H7 (cell line): ENCODE measurements around the gene RNU7-1. TPM values are rescaled to one million over a fixed set of nuclear protein-coding genes. Genes with fewer than 3 reads are reported as not detected.

Source experiments
- DNase-seq: peaks from one replicate; pipeline ENCODE4 v3.0.0; 2012
- H3K27me3 ChIP-seq: 2 replicates; pipeline ENCODE4 v1.6.0; 2011; ENCODE audit warnings: mild to moderate bottlenecking, low read length; ENCODE audit not compliant: control insufficient read depth, insufficient read depth
- H3K36me3 ChIP-seq: replicated peaks from 2 replicates; pipeline ENCODE4 v1.5.1; 2011; ENCODE audit warnings: low read length; ENCODE audit not compliant: control insufficient read depth, insufficient read depth
- H3K4me3 ChIP-seq: 2 replicates; pipeline ENCODE4 v1.5.1; 2011; ENCODE audit warnings: low read depth, mild to moderate bottlenecking, control low read depth, low read length, moderate library complexity; ENCODE audit not compliant: insufficient read depth
- total RNA-seq: library from RNA; depleted of rRNA; stranded (reverse); fragments of >200 nt; shearing (Covaris generic); gene quantifications from 2 replicates; pipeline ENCODE4 v1.2.3, GENCODE V29; 2014

RNU7-1 gene
- total RNA-seq, 1 experiment from 2014 or later, result not detected

DNA sequence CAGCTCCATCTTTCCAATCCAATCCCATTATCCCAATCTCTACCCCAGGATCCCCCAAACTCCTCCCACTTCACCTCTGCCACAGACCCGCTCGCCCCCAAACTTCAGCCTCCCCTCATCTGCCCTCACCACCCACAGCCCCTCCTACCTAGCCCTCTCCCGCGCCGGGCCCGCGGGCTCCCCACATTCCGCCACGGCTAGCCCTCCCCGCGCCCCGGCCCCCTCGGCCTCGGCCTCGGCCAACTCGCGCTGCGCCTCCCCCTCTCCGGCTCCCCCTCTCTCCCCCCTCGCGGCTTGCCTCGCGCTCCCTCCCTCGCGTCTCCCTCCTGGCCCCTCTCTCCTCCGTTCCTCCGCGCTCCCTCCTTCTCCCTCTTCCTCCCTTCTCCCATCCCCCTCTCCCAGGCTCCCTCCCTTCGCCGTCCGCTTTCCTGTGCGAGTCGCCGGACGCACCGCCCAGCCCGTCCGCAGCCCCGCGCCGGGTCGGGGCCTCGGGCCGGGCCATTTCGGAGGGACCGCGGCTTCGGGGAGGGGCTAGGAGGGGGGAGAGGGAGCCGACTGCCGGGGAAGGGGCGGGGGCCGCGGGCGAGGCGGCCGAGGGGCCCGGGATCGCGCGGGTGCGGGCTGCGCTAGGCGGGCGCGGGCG lies 16.1 kb upstream of the RNU7-1 start, which contains the start of gene ATN1:
ATN1 (plus strand) TSS at position 581 of the 643 bp plus-strand sequence. CDS start 6,043 bp downstream, outside the sequence.
- Histone ChIP-seq H3K4me3 (peak within 1 kb of the TSS; percentile 78), H3K36me3 (peaks cover 5% of the 10 kb centered on the region), H3K27me3 (no peaks in the 10 kb centered on the region)
- peak; percentile 96 for DNase-seq

DNA sequence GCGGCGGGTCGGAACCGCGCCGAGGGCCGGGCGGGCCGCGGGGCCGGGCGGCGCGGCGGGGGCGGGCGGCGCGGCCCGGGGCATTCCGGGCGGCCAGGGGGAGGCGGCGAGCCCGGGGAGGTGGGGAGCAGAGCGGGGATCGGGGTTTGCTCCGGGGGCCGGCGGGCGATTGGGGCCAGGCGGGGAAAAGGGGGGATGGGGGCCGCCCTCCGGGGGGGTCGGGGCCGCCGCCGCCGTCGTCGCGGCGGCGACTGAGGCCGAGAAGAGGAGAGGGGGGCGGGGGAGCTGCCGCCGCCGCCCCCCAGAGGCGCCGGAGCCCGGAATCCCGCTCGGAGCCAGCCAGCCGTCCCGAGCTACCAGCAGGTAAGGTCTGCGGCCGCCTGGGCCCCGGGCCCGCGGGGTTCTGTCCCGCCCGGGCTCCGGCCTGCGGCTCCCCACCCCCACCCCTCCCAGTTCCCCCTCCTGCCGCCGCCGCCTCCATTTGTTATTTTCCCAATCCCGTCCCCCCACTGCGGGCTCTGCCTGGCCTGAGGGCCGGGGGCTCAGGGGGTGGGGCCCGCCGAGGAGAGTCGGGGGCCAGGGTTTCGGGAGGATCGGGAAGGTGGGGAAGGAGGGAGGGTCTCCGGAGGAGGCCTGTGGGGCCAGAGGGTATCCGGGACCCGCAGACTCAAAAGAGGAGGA lies 15.5 kb upstream of the RNU7-1 start:
- H3K4me3 ChIP-seq, result peak overlapping the region; percentile 78

DNA sequence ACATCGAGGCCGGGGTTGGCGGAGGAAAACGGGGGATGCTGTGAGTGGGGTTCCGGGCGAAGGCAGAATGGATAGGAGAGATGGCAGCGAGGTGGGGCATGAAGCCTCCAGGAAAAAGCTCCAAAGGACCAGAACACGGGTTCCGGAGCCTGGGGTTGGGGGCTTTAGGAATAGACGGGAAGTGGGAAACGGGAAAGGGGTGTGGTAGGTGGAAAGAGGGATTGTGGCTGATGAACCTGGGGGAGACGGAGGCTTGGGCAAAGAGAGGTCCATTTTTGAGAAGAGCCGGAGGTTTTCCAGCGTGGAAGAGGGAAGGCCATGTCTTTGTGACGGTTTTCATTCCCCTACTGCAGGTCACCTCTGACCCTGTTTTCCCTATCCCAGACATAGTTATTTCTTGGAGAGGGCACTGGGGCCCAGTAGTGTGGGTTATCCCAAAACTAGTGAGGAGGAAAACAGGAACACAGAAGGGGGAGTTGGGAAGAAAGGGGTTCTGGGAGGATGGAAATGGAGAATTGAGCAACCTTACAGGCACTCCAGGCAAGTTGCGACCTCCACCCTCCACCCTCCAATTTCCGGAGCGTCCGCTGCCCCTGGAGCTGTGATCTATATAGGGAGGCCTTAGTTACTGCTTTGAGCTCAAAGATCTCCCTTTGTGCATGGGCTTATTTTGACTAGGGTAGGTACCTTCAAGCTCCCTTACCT lies 14.8 kb upstream of the RNU7-1 start:
- no peak for DNase-seq
- H3K27me3 ChIP-seq, result no peaks in the 10 kb centered on the region
- peaks cover 4% of the 10 kb centered on the region for H3K36me3 ChIP-seq
- H3K4me3 ChIP-seq, result peak overlapping the region; percentile 78

More for the DNA sequence above, 15.5 kb upstream of the RNU7-1 start:
- Histone ChIP-seq H3K36me3 (peaks cover 1% of the 10 kb centered on the region; the same call in 1 of the 2 replicates), H3K27me3 (no peaks in the 10 kb centered on the region)
- DNase-seq, result peak; percentile 85

DNA sequence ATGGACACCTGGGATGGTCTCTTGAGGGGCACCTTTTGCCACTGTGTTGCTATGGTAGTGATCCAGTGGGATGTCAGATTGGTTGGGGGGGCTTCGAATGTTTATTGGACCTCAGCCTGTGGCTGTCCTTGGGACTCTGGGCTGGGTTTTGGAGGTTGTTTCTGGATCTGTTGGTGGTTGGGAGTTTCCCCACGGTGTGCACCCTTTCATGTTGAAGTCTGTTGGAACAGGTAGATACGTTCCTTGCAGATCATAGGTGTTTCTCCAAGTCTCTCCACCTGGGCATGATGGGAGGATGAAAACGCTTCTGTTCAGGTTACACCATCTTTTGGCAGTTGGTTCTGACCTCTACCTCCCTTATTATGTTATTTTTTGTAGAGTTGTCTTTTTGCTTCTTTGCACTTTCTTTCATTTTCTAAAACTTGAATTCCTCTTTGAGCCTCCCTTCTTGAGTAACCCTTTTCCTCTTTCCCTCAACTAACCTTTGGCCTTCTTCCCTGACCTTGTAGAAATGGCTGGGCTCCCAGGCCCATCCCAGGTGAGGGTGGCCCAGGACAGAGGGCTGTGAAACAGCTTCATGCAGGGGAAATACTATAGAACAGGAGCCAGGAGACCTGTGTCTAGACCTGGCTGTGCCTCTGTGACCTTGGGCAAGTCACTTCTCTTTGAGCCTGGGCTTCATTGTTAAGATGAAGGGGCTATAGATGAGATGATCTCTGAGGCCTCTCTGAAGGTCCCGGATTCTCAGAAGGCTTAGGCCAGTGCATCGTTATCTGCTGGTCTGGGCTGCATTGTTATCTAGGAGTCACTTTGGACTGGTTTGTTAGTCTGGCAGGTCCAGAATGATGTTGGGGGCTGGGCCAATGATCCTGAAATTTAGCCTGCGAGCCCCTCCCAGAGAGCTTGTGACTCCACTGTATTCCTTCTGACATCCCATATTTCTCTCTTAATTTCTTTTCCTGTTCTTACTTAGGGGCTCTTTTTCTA lies 13.9 kb upstream of the RNU7-1 start:
- no peaks in the 10 kb centered on the region for H3K27me3 ChIP-seq
- peaks cover 9% of the 10 kb centered on the region for H3K36me3 ChIP-seq
- H3K4me3 ChIP-seq, result peak overlapping the region; percentile 78
- DNase-seq, result peak; percentile 27

DNA sequence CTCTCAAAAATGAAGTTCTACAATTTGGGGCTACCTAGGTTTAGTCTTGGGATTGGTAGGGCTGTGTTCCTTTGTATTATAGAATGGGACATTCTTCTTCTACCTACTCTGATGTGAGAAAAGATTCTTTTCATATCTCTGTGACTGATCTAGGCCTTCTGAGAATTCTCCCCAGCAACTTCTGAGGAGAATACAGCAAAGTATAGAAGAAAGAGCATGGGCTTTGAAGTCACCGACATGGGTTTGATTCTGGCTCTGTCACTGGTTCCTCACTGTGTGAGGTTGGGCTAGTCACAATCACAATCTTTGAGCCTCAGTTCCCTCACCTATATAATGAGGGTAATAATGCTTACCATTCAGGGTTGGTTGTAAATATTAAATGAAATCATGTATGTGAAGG lies 10.8 kb upstream of the RNU7-1 start:
- Histone ChIP-seq H3K36me3 (peaks cover 13% of the 10 kb centered on the region), H3K27me3 (no peaks in the 10 kb centered on the region), H3K4me3 (no peak overlapping the region)
- DNase-seq, result no peak

DNA sequence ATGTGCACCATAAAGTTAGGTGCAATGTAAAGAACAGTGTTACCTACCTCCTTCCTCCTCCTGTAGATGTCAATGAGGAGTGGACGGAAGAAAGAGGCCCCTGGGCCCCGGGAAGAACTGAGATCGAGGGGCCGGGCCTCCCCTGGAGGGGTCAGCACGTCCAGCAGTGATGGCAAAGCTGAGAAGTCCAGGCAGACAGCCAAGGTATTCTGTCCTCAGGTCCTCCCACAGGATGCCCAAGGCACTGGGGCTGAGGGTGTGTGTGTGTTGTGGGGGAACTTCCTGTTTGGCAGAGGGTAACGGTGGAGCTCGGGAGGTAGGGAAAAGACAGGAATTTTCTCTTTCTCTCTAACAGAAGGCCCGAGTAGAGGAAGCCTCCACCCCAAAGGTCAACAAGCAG lies 9.5 kb upstream of the RNU7-1 start:
- Histone ChIP-seq H3K27me3 (no peaks in the 10 kb centered on the region), H3K36me3 (peaks cover 14% of the 10 kb centered on the region), H3K4me3 (no peak overlapping the region)
- no peak for DNase-seq

DNA sequence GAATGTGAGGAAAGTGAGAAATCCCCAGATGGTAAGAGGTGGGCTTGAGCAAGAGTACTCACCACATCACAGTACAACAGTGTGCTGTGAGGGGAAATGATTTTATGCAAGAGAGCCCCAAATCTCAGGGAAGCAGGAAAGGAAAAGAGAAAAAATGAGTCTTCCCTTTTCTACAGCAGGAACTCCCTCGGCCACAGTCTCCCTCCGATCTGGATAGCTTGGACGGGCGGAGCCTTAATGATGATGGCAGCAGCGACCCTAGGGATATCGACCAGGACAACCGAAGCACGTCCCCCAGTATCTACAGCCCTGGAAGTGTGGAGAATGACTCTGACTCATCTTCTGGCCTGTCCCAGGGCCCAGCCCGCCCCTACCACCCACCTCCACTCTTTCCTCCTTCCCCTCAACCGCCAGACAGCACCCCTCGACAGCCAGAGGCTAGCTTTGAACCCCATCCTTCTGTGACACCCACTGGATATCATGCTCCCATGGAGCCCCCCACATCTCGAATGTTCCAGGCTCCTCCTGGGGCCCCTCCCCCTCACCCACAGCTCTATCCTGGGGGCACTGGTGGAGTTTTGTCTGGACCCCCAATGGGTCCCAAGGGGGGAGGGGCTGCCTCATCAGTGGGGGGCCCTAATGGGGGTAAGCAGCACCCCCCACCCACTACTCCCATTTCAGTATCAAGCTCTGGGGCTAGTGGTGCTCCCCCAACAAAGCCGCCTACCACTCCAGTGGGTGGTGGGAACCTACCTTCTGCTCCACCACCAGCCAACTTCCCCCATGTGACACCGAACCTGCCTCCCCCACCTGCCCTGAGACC lies 8.0 kb upstream of the RNU7-1 start:
- no peak for DNase-seq
- Histone ChIP-seq H3K4me3 (no peak overlapping the region), H3K27me3 (no peaks in the 10 kb centered on the region), H3K36me3 (peaks cover 15% of the 10 kb centered on the region)

DNA sequence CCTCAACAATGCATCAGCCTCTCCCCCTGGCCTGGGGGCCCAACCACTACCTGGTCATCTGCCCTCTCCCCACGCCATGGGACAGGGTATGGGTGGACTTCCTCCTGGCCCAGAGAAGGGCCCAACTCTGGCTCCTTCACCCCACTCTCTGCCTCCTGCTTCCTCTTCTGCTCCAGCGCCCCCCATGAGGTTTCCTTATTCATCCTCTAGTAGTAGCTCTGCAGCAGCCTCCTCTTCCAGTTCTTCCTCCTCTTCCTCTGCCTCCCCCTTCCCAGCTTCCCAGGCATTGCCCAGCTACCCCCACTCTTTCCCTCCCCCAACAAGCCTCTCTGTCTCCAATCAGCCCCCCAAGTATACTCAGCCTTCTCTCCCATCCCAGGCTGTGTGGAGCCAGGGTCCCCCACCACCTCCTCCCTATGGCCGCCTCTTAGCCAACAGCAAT lies 7.4 kb upstream of the RNU7-1 start:
- no peak overlapping the region for H3K4me3 ChIP-seq
- H3K36me3 ChIP-seq, result peaks cover 19% of the 10 kb centered on the region

DNA sequence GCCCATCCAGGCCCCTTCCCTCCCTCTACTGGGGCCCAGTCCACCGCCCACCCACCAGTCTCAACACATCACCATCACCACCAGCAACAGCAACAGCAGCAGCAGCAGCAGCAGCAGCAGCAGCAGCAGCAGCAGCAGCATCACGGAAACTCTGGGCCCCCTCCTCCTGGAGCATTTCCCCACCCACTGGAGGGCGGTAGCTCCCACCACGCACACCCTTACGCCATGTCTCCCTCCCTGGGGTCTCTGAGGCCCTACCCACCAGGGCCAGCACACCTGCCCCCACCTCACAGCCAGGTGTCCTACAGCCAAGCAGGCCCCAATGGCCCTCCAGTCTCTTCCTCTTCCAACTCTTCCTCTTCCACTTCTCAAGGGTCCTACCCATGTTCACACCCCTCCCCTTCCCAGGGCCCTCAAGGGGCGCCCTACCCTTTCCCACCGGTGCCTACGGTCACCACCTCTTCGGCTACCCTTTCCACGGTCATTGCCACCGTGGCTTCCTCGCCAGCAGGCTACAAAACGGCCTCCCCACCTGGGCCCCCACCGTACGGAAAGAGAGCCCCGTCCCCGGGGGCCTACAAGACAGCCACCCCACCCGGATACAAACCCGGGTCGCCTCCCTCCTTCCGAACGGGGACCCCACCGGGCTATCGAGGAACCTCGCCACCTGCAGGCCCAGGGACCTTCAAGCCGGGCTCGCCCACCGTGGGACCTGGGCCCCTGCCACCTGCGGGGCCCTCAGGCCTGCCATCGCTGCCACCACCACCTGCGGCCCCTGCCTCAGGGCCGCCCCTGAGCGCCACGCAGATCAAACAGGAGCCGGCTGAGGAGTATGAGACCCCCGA lies 6.8 kb upstream of the RNU7-1 start:
- Histone ChIP-seq H3K27me3 (no peaks in the 10 kb centered on the region), H3K36me3 (peaks cover 21% of the 10 kb centered on the region), H3K4me3 (peak overlapping the region; percentile 79)
- peak; percentile 87 for DNase-seq

More for the DNA sequence above, 7.4 kb upstream of the RNU7-1 start:
- H3K27me3 ChIP-seq, result no peaks in the 10 kb centered on the region
- DNase-seq, result no peak

DNA sequence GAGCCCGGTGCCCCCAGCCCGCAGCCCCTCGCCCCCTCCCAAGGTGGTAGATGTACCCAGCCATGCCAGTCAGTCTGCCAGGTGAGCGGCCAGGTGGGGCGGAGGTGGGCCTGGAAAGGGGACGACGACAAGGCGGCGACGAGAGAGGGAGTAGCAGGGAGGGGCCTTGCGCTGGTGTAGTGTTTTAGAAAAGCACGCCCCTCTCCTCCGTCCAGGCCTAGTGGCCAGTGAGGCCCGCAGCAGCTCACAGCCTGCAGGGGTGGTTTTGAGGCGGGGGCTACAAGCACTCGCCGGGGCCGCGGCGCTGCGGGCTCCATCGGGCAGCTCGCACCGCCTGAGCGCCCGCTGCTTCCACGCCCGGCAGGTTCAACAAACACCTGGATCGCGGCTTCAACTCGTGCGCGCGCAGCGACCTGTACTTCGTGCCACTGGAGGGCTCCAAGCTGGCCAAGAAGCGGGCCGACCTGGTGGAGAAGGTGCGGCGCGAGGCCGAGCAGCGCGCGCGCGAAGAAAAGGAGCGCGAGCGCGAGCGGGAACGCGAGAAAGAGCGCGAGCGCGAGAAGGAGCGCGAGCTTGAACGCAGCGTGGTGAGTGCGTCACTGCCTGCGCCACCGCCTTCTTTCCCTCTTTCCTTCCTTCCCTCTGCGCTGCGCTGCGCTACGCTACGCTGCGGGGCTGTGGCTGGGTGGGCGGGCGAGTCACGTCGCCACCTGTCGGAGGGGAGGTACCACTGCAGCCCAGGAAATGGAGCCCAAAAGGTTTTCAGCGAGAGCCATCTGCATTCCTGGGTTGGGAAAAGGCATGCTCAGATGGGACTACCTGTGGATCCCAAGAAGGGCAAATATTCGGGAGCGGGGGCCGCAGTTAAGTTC lies 5.9 kb upstream of the RNU7-1 start:
- Histone ChIP-seq H3K36me3 (peaks cover 21% of the 10 kb centered on the region), H3K27me3 (no peaks in the 10 kb centered on the region), H3K4me3 (peak overlapping the region; percentile 79)
- peak; percentile 94 for DNase-seq

DNA sequence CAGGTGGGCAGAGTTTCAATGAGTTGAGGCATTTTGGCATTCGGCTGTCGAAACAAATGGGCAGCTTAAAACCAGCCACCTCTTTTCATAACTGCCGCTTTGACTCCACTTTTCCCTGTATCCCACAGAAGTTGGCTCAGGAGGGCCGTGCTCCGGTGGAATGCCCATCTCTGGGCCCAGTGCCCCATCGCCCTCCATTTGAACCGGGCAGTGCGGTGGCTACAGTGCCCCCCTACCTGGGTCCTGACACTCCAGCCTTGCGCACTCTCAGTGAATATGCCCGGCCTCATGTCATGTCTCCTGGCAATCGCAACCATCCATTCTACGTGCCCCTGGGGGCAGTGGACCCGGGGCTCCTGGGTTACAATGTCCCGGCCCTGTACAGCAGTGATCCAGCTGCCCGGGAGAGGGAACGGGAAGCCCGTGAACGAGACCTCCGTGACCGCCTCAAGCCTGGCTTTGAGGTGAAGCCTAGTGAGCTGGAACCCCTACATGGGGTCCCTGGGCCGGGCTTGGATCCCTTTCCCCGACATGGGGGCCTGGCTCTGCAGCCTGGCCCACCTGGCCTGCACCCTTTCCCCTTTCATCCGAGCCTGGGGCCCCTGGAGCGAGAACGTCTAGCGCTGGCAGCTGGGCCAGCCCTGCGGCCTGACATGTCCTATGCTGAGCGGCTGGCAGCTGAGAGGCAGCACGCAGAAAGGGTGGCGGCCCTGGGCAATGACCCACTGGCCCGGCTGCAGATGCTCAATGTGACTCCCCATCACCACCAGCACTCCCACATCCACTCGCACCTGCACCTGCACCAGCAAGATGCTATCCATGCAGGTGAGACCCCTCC lies 5.0 kb upstream of the RNU7-1 start:
- peaks cover 19% of the 10 kb centered on the region for H3K36me3 ChIP-seq
- H3K4me3 ChIP-seq, result peak overlapping the region; percentile 79
- H3K27me3 ChIP-seq, result no peaks in the 10 kb centered on the region

More for the DNA sequence above, 5.0 kb upstream of the RNU7-1 start:
- no peak for DNase-seq
